CD4-positive, alpha-beta T cell treated with Interleukin-17A for 4 hours (primary cell): ENCODE measurements around the gene LAT.
A peak's percentile ranks its signal among the peaks of the same experiment; 100 is the strongest.
"Not testable (repeated sequence)": the region's sequence is repeated elsewhere in the genome, so short reads cannot be mapped to it uniquely, and the experiment has no call there.

Experiments used
- DNase-seq: peaks from one replicate; pipeline ENCODE4 v3.0.0-alpha.2; 2020; ENCODE audit warnings: mixed read lengths

The LAT gene

GRCh38 chr16:28980330-28980729 is 4.5 kb upstream of the LAT start:
- DNase-seq = peak; percentile 46

- DNase-seq = no peak
Measured at GRCh38 chr16:28980929-28981328, 3.9 kb upstream of the LAT start.

DNA sequence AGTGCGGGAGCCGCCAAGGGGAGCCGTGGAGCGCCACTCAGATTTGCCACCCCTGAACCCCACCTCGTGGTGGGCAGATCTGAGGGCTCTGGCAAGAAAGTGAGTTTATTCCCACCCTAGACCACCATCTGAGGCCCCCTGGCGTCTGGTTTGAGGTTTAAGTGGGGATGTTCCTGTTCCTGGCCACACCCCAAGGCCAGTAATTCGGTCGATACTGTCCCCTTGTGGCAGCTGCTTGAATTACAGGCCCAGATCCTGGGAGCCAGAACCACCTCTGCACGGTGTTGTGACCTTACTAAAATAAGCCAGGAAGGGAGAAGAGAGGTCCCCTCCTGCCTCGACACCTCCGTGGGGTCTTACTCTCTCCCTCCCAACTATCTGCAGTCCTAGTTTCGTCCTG is 3.3 kb upstream of the LAT start:
- DNase-seq = peak; percentile 52

GRCh38 chr16:28982418-28982817 is 2.4 kb upstream of the LAT start:
- no peak for DNase-seq

- no peak for DNase-seq
Measured at GRCh38 chr16:28982949-28983348, 1.9 kb upstream of the LAT start.

DNA sequence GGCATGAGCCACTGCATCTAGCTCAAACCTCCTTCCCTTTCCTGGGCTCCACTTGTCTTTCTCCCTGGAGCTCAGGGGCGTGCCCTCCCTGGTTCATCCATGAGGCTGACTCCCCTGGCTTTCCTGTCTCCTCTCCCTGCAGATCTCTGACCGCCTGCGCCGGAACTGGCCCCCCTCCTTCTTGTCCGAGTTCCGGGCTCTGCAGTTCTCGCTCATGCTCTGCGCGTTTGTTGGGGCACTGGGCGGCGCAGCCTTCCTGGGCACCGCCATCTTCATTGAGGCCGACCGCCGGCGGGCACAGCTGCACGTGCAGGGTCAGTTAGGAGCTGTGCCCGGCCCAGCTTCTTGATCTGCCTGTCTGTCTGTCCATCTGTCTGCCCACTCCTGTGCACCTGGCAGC is 1.2 kb upstream of the LAT start:
- peak; percentile 11 for DNase-seq

DNA sequence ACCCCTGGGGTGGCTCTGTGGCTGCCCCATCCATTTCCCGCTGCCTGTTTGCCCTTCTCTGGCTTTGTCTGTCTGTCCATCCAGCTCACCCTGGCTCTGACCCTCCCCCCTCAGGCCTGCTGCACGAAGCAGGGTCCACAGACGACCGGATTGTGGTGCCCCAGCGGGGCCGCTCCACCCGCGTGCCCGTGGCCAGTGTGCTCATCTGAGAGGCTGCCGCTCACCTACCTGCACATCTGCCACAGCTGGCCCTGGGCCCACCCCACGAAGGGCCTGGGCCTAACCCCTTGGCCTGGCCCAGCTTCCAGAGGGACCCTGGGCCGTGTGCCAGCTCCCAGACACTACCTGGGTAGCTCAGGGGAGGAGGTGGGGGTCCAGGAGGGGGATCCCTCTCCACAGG is 761 bp upstream of the LAT start:
- DNase-seq = no peak

GRCh38 chr16:28985211-28986041 is 574 bp downstream of the LAT start:
- DNase-seq = peak; percentile 60

GRCh38 chr16:28986046-28986445 is 1.2 kb downstream of the LAT start:
- DNase-seq = peak; percentile 61

DNA sequence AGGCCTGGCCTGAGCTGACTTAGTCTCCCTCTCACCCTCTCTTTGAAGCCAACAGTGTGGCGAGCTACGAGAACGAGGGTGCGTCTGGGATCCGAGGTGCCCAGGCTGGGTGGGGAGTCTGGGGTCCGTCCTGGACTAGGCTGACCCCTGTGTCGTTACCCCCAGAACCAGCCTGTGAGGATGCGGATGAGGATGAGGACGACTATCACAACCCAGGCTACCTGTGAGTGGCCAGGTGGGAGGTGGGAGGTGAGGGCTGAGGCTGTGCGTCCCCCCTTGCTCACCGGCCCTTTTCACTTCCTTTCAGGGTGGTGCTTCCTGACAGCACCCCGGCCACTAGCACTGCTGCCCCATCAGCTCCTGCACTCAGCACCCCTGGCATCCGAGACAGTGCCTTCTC is 1.6 kb downstream of the LAT start:
- DNase-seq = peak; percentile 56

DNA sequence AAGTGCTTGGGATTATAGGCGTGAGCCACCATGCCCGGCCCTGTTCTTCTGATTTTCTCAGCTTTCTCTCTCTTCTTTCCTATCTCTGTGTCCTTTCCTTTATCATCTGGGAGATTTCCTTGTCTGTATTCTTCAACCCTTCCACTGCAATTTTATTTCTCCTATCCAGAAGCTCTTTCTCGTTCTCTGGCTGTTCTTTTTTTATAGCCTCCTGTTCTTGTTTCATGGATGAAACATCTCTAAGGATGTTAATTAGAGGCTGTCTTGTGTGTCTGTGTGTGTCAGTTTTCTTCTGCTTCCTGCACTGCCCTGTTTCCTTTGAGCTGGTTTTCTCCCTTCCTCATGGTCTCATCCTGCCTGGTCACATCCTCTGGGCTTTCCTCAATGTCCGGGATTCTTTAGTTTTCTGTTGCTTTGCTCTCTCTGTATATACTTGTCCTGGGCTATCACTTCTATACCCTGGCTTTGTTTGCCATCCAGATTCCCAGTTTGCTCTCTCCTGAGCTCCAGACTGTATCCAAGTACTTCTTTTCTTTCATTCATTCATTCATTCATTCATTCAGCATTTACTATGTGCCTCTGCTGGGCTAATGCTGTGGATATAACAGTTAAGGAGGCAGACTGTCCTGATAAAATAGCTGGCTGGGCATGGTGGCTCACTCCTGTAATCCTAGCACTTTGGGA is 2.5 kb downstream of the LAT start:
- no peak for DNase-seq

GRCh38 chr16:28989363-28989762 is 4.5 kb downstream of the LAT start:
- no peak for DNase-seq

DNA sequence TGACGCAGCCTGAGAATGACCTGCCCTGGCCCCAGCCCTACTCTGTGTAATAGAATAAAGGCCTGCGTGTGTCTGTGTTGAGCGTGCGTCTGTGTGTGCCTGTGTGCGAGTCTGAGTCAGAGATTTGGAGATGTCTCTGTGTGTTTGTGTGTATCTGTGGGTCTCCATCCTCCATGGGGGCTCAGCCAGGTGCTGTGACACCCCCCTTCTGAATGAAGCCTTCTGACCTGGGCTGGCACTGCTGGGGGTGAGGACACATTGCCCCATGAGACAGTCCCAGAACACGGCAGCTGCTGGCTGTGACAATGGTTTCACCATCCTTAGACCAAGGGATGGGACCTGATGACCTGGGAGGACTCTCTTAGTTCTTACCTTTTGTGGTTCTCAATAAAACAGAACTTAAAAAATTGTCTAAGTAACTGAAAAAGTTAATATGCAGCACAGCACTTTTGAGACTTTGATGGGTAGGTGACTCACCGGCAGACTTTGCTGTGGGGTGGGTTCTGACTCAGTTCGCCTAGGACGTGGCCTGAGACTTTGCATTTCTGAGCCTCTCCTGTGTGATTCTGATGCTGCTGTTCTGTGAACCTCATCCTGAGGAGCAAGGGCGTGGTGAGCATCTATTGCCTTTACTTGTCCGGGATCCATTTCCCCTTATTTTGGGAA is 5.7 kb downstream of the LAT start:
- peak; percentile 83 for DNase-seq

DNA sequence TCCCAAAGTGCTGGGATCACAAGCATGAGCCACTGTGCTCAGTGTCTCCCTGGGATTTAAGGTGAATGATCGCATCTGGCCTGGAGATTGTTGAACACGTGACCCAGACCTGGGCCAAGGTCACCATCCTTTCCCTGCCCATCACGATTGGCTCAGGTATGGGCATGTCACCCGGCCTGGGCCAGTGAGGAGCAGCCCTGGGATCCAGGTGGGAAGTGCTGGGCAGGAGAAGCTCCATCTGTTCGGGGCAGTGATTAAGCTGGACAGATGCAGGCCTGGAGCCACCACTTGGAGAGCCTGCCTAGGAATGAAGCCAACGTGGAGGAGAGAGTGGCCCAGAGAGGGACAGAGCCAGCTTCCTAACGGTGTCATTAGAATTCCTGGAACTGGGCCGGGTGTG is 6.8 kb downstream of the LAT start:
- DNase-seq = peak; percentile 21

- DNase-seq = peak; percentile 41
Measured at GRCh38 chr16:28992496-28992895, 7.6 kb downstream of the LAT start.

- no peak for DNase-seq
Measured at GRCh38 chr16:28998837-28999236, 14.0 kb downstream of the LAT start.

GRCh38 chr16:28999577-28999976 is 14.7 kb downstream of the LAT start:
- DNase-seq = no peak

- DNase-seq = no peak
Measured at GRCh38 chr16:29000019-29000418, 15.2 kb downstream of the LAT start.

- DNase-seq = not testable (repeated sequence)
Measured at GRCh38 chr16:29004496-29005139, 19.8 kb downstream of the LAT start.

DNA sequence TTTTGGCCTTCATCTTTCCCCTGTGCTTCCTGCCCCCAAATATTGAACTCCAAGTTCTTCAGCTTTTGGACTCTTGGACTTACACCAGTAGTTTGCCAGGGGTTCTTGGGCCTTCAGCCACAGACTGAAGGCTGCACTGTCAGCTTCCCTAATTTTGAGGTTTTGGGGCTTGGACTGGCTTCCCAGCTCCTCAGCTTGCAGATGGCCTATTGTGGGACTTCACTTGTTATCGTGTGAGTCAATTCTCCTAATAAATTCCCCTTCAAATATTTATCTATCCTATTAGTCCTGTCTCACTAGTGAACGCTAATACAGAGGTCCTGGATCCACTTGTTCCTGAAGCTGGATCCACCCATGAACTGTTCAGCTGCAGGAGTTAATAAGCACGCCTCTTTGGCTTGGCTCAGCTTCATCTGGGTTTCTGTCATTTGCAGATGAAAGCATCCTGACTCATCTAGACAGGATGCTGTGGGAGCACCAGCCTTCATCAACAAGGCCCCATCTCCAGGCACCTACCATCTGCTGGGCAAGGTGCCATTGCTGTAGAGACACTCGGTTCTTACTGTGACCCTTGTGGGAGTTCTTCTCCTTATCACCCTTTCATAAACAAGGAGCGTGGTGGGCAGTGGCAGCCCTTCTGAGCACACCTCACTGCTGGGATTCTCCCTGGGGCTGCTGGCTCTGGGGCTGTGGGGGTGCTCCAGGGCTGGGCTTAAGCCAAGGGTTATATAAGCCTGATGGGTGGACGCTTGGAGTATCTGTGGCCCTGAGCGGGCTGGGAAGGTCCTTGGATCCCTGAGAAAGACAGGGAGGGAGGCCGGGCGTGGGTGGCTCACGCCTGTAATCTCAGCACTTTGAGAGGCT is 23.1 kb downstream of the LAT start:
- peak; percentile 87 for DNase-seq

- DNase-seq = peak; percentile 77
Measured at GRCh38 chr16:29009050-29009837, 24.4 kb downstream of the LAT start.

- no peak for DNase-seq
Measured at GRCh38 chr16:29009838-29010166, 24.9 kb downstream of the LAT start.
